G401.6 (cell line): ENCODE results near the gene MED15.

Source experiments
- FAIRE-seq: peaks from 2 replicates; lab custom pipeline; 2012; peaks lifted over from hg19 to GRCh38; lab: Jason Lieb, UNC

MED15 gene

GRCh38 chr22:20552443-20553401 lies 45.3 kb downstream of the MED15 start:
- FAIRE-seq: no peak

DNA sequence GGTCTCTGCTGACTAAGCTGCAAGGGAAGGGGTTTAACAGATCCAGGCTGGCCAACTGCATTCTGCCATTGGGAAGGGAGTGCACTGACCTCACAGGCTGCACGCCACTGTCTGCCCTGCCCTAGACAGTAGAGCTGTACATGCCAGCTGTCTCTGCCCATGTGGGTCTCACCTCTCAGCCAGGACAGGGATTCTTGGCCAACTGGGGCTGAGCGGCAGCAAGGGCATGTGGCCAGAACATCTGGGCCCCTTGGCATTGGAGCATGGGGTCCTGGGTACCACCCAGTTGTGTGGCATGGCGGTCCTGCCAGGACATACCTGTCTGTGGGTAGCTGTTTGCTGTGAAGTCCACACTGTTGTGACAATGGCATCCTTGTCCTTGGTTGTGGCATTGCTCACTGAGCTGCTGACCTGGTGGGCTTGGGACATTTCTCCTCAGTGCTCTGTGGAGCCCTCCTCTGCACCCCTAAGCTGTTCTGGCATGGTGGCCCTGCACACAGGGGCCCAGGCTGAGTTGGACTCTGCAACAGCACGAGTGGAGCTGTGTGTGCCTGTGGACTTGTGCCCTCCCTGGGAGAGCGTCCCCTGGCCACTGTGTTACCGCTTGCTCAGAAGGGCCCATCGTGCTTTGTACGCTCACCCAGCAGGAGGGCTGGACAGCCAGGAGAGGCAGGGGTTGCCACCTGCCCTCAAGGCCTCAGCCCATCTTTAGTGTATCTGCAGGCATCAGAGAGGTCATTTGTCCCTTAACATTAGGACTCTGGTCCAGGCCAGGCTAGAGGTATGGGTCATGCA lies 46.7 kb downstream of the MED15 start:
- FAIRE-seq: no peak

DNA sequence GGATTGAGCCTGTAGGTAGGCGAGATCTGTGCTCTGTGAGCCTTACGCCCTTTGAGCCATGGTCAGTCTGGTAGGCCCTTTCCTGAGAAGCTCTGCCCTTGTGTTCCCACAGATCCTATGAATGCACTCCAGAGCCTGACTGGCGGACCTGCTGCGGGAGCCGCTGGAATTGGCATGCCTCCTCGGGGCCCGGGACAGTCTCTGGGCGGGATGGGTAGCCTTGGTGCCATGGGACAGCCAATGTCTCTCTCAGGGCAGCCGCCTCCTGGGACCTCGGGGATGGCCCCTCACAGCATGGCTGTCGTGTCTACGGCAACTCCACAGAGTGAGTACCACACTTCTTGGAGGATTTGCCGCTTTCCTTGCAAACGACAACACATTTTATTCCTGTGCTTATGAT lies 47.4 kb downstream of the MED15 start:
- FAIRE-seq: no peak

- FAIRE-seq: no peak
Measured at GRCh38 chr22:20558534-20558933, 51.1 kb downstream of the MED15 start.

DNA sequence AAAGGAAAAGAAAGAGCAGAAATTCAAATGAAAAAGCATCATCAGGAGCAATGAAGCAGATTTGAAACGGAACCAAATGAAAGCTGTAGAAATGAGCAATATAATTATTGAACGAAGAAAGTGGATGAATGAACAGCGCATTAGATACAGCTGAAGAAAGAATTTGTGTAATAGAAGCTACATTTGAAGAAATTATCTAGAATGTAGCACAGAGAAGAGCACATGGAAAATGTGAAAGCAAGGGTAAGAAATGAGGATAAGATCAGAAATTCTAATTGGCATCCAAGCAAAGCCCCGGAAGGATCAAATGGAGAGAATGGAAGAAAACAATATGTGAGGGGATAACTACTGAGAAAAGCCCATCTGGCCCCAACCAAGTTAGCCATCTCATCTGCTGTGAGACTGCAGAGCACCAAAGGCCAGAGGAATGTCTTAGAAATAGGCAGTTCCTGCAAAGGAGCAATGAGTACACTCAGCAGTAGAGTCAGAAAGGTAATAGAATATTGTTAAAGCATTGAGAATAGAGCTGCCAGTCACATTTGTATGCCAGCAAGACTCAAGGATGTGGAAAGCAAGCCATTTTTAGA lies 51.9 kb downstream of the MED15 start:
- FAIRE-seq: no peak

GRCh38 chr22:20560716-20561115 lies 53.3 kb downstream of the MED15 start:
- no peak for FAIRE-seq

GRCh38 chr22:20561882-20562281 lies 54.5 kb downstream of the MED15 start:
- no peak for FAIRE-seq

DNA sequence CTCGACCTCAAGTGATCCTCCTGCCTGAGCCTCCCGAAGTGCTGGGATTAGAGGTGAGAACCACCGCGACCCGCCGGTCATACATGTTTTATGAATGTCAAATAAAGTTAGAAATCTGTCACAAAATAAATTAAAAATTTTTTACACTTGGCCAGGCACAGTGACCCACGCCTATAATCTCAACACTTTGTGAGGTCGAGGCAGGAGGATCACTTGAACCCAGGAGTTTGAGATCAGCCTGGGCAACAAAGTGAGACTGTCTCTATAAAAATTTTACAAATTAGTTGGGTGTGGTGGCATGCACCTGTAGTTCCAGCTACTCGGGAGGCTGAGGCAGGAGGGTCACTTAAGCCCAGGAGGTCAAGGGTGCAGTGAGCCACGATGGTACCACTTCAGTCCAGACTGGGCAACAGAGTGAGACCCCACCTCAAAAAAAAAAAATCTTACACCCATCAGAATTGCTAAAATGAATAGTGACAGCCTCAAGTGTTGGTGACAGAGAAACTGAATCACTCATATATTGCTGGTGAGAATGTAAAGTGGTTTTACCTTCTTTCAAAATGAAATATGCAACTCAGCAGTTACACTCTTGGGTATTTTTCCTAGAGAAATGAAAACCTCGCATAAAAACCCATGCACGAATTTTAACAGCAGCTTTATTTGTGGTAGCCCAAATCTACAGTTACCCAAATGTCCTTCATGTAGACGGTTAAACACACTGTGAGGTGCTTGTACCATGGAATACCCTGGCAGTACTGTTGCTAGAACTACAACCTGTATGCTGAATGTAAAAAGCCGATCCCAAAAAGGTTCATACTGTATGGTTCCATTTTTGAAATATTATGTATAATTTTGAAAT lies 55.4 kb downstream of the MED15 start:
- no peak for FAIRE-seq

DNA sequence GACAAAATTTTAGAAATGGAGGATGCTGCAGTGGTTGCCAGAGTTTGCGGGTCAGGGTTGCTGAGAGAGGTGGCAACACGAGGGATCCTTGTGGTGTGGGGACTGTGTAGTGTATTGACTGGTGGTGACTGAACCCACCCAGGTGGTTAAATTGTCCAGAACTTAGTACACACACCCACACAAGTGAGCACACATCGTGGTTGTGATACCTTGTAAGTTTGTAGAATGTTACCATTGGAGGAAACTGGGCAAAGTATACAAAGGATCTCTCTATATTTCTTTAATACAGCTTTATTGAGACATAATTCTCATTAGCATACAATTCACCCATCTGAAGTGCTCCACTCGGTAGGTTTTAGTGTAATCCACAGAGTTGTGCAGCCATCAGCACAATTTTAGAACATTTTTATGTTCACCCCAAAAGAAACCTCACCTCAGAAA lies 56.1 kb downstream of the MED15 start:
- no peak for FAIRE-seq

DNA sequence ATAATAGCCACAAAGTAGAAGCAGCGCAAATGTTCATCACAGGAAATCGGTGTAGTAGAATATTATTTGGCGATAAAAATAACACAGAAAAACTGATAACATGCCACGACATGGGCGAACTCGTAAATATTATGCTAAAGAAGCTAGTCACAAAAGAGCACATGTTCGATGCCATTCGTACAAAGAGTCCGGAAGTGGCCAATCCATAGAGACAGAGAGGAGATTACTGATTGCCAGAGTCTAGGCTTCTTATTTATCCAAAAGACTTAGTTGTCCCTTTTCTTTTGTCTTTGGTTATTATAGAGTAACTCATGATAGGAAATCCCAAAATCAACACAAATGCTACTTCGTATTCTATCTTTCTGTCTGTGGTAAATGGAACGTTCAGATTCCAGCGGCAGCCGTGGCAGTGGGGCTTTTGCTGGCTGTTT lies 56.5 kb downstream of the MED15 start:
- FAIRE-seq: no peak

DNA sequence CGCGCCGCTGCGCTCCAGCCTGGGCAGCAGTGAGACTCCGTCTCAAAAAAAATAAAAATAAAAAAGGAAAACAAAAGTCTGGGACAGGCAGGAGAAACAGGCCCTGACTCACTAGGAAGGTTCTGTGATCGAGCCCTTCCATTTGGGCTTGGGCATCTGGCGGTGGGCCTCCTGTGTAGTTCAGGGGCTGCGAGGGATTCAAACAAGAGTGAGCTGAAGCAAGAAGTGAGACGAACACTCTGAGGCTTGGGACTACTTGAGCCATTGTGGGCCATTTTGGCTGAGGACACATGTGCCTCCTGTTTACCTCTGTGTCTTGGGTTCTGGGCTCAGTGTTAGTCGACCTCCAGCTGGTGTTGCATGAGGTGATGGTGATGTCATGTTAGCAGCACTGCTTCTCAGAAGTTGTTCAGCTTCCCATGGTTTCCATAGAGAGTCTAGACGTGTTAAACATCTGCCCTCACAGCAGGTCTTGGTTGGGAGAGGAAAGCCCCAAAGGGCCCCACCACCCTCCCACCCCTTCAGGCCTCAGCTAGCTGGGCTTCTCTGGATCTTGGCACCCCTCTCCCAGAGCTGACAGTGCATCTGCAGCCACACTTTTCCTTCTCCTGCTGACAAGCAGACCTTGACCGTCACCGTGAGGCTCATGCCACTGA lies 57.8 kb downstream of the MED15 start:
- no peak for FAIRE-seq

- no peak for FAIRE-seq
Measured at GRCh38 chr22:20565761-20566160, 58.4 kb downstream of the MED15 start.

- FAIRE-seq: no peak
Measured at GRCh38 chr22:20566420-20567260, 59.2 kb downstream of the MED15 start.

GRCh38 chr22:20567371-20567847 lies 60.0 kb downstream of the MED15 start:
- FAIRE-seq: no peak

- no peak for FAIRE-seq
Measured at GRCh38 chr22:20567993-20568417, 60.6 kb downstream of the MED15 start.

GRCh38 chr22:20568502-20569058 lies 61.2 kb downstream of the MED15 start:
- no peak for FAIRE-seq

GRCh38 chr22:20569059-20570058 lies 61.9 kb downstream of the MED15 start:
- FAIRE-seq: no peak

GRCh38 chr22:20571078-20571503 lies 63.7 kb downstream of the MED15 start:
- no peak for FAIRE-seq
